Stimulated activated memory B cell treated with anti-CD40 and anti-IgM and Interleukin-4, amounts not matched to agents 10 μg/mL and 1 μg/mL and 100 μg/mL, for 72 hours (primary cell): ENCODE measurements around the gene TAPBP.
"Not testable (repeated sequence)": the region's sequence is repeated elsewhere in the genome, so short reads cannot be mapped to it uniquely, and the experiment has no call there.

Source experiments
- ATAC-seq: fragments of 150-1000 bp; cut with Tn5 transposase; 2 replicates; pipeline ENCODE4 v1.10.0; 2021
- H3K27ac Mint-ChIP-seq: one replicate; pipeline ENCODE4 v1.8.0; 2022; ENCODE audit warnings: mild to moderate bottlenecking, mixed read lengths
- H3K27me3 Mint-ChIP-seq: one replicate; pipeline ENCODE4 v1.8.0; 2022; ENCODE audit warnings: mixed read lengths
- H3K36me3 Mint-ChIP-seq: one replicate; pipeline ENCODE4 v1.8.0; 2022; ENCODE audit warnings: mixed read lengths
- H3K4me1 Mint-ChIP-seq: one replicate; pipeline ENCODE4 v1.8.0; 2022; ENCODE audit warnings: mixed read lengths
- H3K4me3 Mint-ChIP-seq: one replicate; pipeline ENCODE4 v1.8.0; 2022; ENCODE audit warnings: mild to moderate bottlenecking, moderate library complexity, mixed read lengths
- H3K9me3 Mint-ChIP-seq: one replicate; pipeline ENCODE4 v1.8.0; 2022; ENCODE audit warnings: mixed read lengths

TAPBP gene

GRCh38 chr6:33313709-33314514 is at the start of gene TAPBP:
Gene TAPBP, minus strand, starts transcription at chr6:33314078. Its CDS starts 37 bp downstream, at chr6:33314041.
- peak within 1 kb of the TSS; percentile 97 for H3K27ac Mint-ChIP-seq
- no peaks in the 10 kb centered on the region for H3K9me3 Mint-ChIP-seq
- ATAC-seq: peak; percentile 75
- H3K36me3 Mint-ChIP-seq: peaks cover 48% of the 10 kb centered on the region
- no peaks in the 10 kb centered on the region for H3K27me3 Mint-ChIP-seq
- peak within 1 kb of the TSS; percentile 100 for H3K4me3 Mint-ChIP-seq
- H3K4me1 Mint-ChIP-seq: peaks cover 75% of the 10 kb centered on the region

- not testable (repeated sequence) for H3K4me3 Mint-ChIP-seq, H3K4me1 Mint-ChIP-seq, H3K27me3 Mint-ChIP-seq, H3K9me3 Mint-ChIP-seq, ATAC-seq, H3K27ac Mint-ChIP-seq, H3K36me3 Mint-ChIP-seq
Observed at GRCh38 chr6:33363486-33363885, 49.6 kb upstream of the TAPBP start.

GRCh38 chr6:33359331-33359730 is 45.5 kb upstream of the TAPBP start:
- H3K4me1 Mint-ChIP-seq: no peaks in the 10 kb centered on the region
- no peak overlapping the region for H3K27ac Mint-ChIP-seq

GRCh38 chr6:33357160-33357871 is 43.4 kb upstream of the TAPBP start:
- not testable (repeated sequence) for H3K27me3 Mint-ChIP-seq, H3K27ac Mint-ChIP-seq, H3K4me1 Mint-ChIP-seq, H3K36me3 Mint-ChIP-seq, H3K9me3 Mint-ChIP-seq, H3K4me3 Mint-ChIP-seq, ATAC-seq

More at GRCh38 chr6:33359331-33359730, 45.5 kb upstream of the TAPBP start:
- H3K36me3 Mint-ChIP-seq: no peaks in the 10 kb centered on the region
- H3K4me3 Mint-ChIP-seq: no peak overlapping the region
- no peaks in the 10 kb centered on the region for H3K27me3 Mint-ChIP-seq
- no peak for ATAC-seq
- no peaks in the 10 kb centered on the region for H3K9me3 Mint-ChIP-seq

- no peak overlapping the region for H3K27ac Mint-ChIP-seq
- H3K9me3 Mint-ChIP-seq: no peaks in the 10 kb centered on the region
- no peaks in the 10 kb centered on the region for H3K36me3 Mint-ChIP-seq
- H3K4me1 Mint-ChIP-seq: no peaks in the 10 kb centered on the region
- H3K27me3 Mint-ChIP-seq: no peaks in the 10 kb centered on the region
- H3K4me3 Mint-ChIP-seq: no peak overlapping the region
- no peak for ATAC-seq
Observed at GRCh38 chr6:33356295-33356694, 42.4 kb upstream of the TAPBP start.

GRCh38 chr6:33355860-33356259 is 42.0 kb upstream of the TAPBP start:
- H3K27me3 Mint-ChIP-seq, H3K4me1 Mint-ChIP-seq, H3K4me3 Mint-ChIP-seq, ATAC-seq, H3K27ac Mint-ChIP-seq, H3K9me3 Mint-ChIP-seq, H3K36me3 Mint-ChIP-seq: not testable (repeated sequence)

- H3K27ac Mint-ChIP-seq: no peak overlapping the region
- H3K4me1 Mint-ChIP-seq: peaks cover 27% of the 10 kb centered on the region
- H3K4me3 Mint-ChIP-seq: no peak overlapping the region
- no peaks in the 10 kb centered on the region for H3K9me3 Mint-ChIP-seq
- ATAC-seq: no peak
- H3K27me3 Mint-ChIP-seq: no peaks in the 10 kb centered on the region
- H3K36me3 Mint-ChIP-seq: no peaks in the 10 kb centered on the region
Observed at GRCh38 chr6:33347816-33348215, 33.9 kb upstream of the TAPBP start.

GRCh38 chr6:33346972-33347371 is 33.1 kb upstream of the TAPBP start:
- ATAC-seq, H3K4me3 Mint-ChIP-seq, H3K9me3 Mint-ChIP-seq, H3K27me3 Mint-ChIP-seq, H3K36me3 Mint-ChIP-seq: not testable (repeated sequence)
- Mint-ChIP-seq H3K4me1 (peaks cover 27% of the 10 kb centered on the region), H3K27ac (peak overlapping the region; percentile 17)

GRCh38 chr6:33344701-33345697 is 31.1 kb upstream of the TAPBP start:
- peaks cover 32% of the 10 kb centered on the region for H3K4me1 Mint-ChIP-seq
- H3K4me3 Mint-ChIP-seq: peak overlapping the region; percentile 62
- H3K27ac Mint-ChIP-seq: peak overlapping the region; percentile 81
- no peaks in the 10 kb centered on the region for H3K9me3 Mint-ChIP-seq
- H3K36me3 Mint-ChIP-seq: no peaks in the 10 kb centered on the region
- peak; percentile 48 for ATAC-seq
- no peaks in the 10 kb centered on the region for H3K27me3 Mint-ChIP-seq

GRCh38 chr6:33343953-33344611 is 30.2 kb upstream of the TAPBP start:
- no peaks in the 10 kb centered on the region for H3K27me3 Mint-ChIP-seq
- peak; percentile 93 for ATAC-seq
- H3K27ac Mint-ChIP-seq: peak overlapping the region; percentile 81
- no peaks in the 10 kb centered on the region for H3K36me3 Mint-ChIP-seq
- peaks cover 38% of the 10 kb centered on the region for H3K4me1 Mint-ChIP-seq
- H3K9me3 Mint-ChIP-seq: no peaks in the 10 kb centered on the region
- peak overlapping the region; percentile 42 for H3K4me3 Mint-ChIP-seq

GRCh38 chr6:33343606-33343952 is 29.7 kb upstream of the TAPBP start:
- ATAC-seq: not testable (repeated sequence)
- Mint-ChIP-seq H3K27ac (peak overlapping the region; percentile 81), H3K4me1 (peaks cover 40% of the 10 kb centered on the region)

GRCh38 chr6:33339193-33339592 is 25.3 kb upstream of the TAPBP start:
- Mint-ChIP-seq H3K27me3 (no peaks in the 10 kb centered on the region), H3K4me3 (no peak overlapping the region), H3K9me3 (no peaks in the 10 kb centered on the region), H3K36me3 (no peaks in the 10 kb centered on the region), H3K27ac (peak overlapping the region; percentile 82), H3K4me1 (peaks cover 36% of the 10 kb centered on the region)
- no peak for ATAC-seq

More at GRCh38 chr6:33343606-33343952, 29.7 kb upstream of the TAPBP start:
- peak overlapping the region; percentile 42 for H3K4me3 Mint-ChIP-seq
- not testable (repeated sequence) for H3K27me3 Mint-ChIP-seq, H3K36me3 Mint-ChIP-seq, H3K9me3 Mint-ChIP-seq

GRCh38 chr6:33336495-33336894 is 22.6 kb upstream of the TAPBP start:
- Mint-ChIP-seq H3K27me3 (no peaks in the 10 kb centered on the region), H3K4me1 (peaks cover 36% of the 10 kb centered on the region), H3K36me3 (no peaks in the 10 kb centered on the region), H3K9me3 (no peaks in the 10 kb centered on the region), H3K27ac (no peak overlapping the region), H3K4me3 (no peak overlapping the region)
- ATAC-seq: no peak

- ATAC-seq: peak; percentile 56
- H3K9me3 Mint-ChIP-seq: no peaks in the 10 kb centered on the region
- H3K4me1 Mint-ChIP-seq: peaks cover 42% of the 10 kb centered on the region
- H3K27ac Mint-ChIP-seq: peak overlapping the region; percentile 72
- no peaks in the 10 kb centered on the region for H3K27me3 Mint-ChIP-seq
- no peaks in the 10 kb centered on the region for H3K36me3 Mint-ChIP-seq
- no peak overlapping the region for H3K4me3 Mint-ChIP-seq
Observed at GRCh38 chr6:33335916-33336315, 22.0 kb upstream of the TAPBP start.
